H1 (cell line): ENCODE results near the gene BARX2. TPM values are rescaled to one million over a fixed set of nuclear protein-coding genes. Genes with fewer than 3 reads are reported as not detected.

Source experiments
- CTCF ChIA-PET: fragments of 300-600 bp; sonication (Branson Sonifier 250); formaldehyde crosslinking; loops from one replicate; lab custom pipeline; 2021; ENCODE audit not compliant: partially characterized antibody; lab: Charles Lee
- POLR2A ChIA-PET: fragments of 300-600 bp; sonication (Branson Sonifier 250); formaldehyde crosslinking; loops from one replicate; lab custom pipeline; 2021; ENCODE audit warnings: inconsistent platforms; ENCODE audit not compliant: partially characterized antibody; lab: Charles Lee
- DNase-seq, 2 experiments: peaks; one replicate each; pipeline versions ENCODE4 v3.0.0 to v3.0.0-alpha.2; 2010 to 2022; ENCODE audit warnings: low spot score in 2 of 2, low read depth in 1 of 2, mixed read lengths in 1 of 2
- FAIRE-seq: peaks from 2 replicates; lab custom pipeline; 2011; peaks lifted over from hg19 to GRCh38; lab: Jason Lieb, UNC
- H2AFZ ChIP-seq: 2 replicates; pipeline ENCODE4 v1.8.1; 2012; ENCODE audit warnings: low read length, inconsistent platforms
- H2AK5ac ChIP-seq: 2 replicates; pipeline ENCODE4 v1.6.1; 2013; ENCODE audit warnings: low read depth, low read length
- H2BK120ac ChIP-seq: replicated peaks from 2 replicates; pipeline ENCODE3; 2013; ENCODE audit warnings: low read depth, low read length, inconsistent platforms
- H2BK12ac ChIP-seq: 2 replicates; pipeline ENCODE4 v1.6.1; 2013; ENCODE audit warnings: low read depth, low read length
- H2BK15ac ChIP-seq: 2 replicates; pipeline ENCODE4 v1.6.1; 2013; ENCODE audit warnings: low read length
- H2BK20ac ChIP-seq: 2 replicates; pipeline ENCODE4 v1.6.1; 2013; ENCODE audit warnings: low read length
- H2BK5ac ChIP-seq: 2 replicates; pipeline ENCODE4 v1.6.1; 2013; ENCODE audit warnings: low read depth, low read length
- H3K14ac ChIP-seq: 2 replicates; pipeline ENCODE4 v1.6.1; 2013; ENCODE audit warnings: inconsistent platforms; ENCODE audit not compliant: insufficient read length
- H3K18ac ChIP-seq: 2 replicates; pipeline ENCODE4 v1.6.1; 2013; ENCODE audit warnings: low read length; ENCODE audit errors: extremely low read depth
- H3K23ac ChIP-seq: 2 replicates; pipeline ENCODE4 v1.6.1; 2013; ENCODE audit warnings: inconsistent platforms; ENCODE audit not compliant: insufficient read length
- H3K23me2 ChIP-seq: 2 replicates; pipeline ENCODE4 v1.6.1; 2013; ENCODE audit warnings: low read depth, low read length
- H3K27ac ChIP-seq: 2 replicates; pipeline ENCODE4 v1.6.1; 2011; ENCODE audit warnings: low read depth, low read length, inconsistent platforms
- H3K27me3 ChIP-seq, 4 experiments: replicated peaks in 1 of 4; 1 replicate in 1 of 4; 2 replicates in 3 of 4; pipeline versions ENCODE4 v1.6.1 to v1.8.1; 2011 to 2013; ENCODE audit warnings: low read length in 3 of 4, mild to moderate bottlenecking in 3 of 4, inconsistent platforms in 2 of 4, mixed read lengths in 2 of 4, moderate library complexity in 1 of 4; ENCODE audit not compliant: control insufficient read depth in 3 of 4, insufficient read depth in 3 of 4; ENCODE audit errors: extremely low read depth in 1 of 4
- H3K36me3 ChIP-seq, 4 experiments: 2 replicates each; pipeline versions ENCODE4 v1.6.1 to v1.8.1; 2011 to 2013; ENCODE audit warnings: mild to moderate bottlenecking in 4 of 4, low read length in 3 of 4, moderate library complexity in 2 of 4, control low read depth in 1 of 4, inconsistent platforms in 1 of 4; ENCODE audit not compliant: insufficient read depth in 4 of 4, control insufficient read depth in 2 of 4
- H3K4ac ChIP-seq: replicated peaks from 2 replicates; pipeline ENCODE3; 2013; ENCODE audit warnings: low read length, low read depth, mixed read lengths, inconsistent platforms; ENCODE audit not compliant: insufficient read length
- H3K4me1 ChIP-seq, 4 experiments: replicated peaks in 1 of 4; 1 replicate in 1 of 4; 2 replicates in 3 of 4; pipeline versions ENCODE4 v1.6.1 to v1.8.1; 2011 to 2013; ENCODE audit warnings: low read length in 3 of 4, inconsistent platforms in 2 of 4, mixed read lengths in 1 of 4; ENCODE audit not compliant: insufficient read depth in 4 of 4, control insufficient read depth in 3 of 4
- H3K4me2 ChIP-seq, 2 experiments: 2 replicates each; pipeline versions ENCODE4 v1.6.1 to v1.8.1; 2011 to 2013; ENCODE audit warnings: low read depth in 2 of 2, low read length in 2 of 2, control low read depth in 1 of 2, inconsistent platforms in 1 of 2, mild to moderate bottlenecking in 1 of 2; ENCODE audit not compliant: insufficient read depth in 1 of 2
- H3K4me3 ChIP-seq, 4 experiments: fragments of 200-600, 300-600 bp in 1 of 4; sonication (generic), shearing (Covaris generic), sonication (Bioruptor Twin) in 1 of 4; 2 replicates each; pipeline versions ENCODE4 v1.5.1 to v1.8.1; 2011 to 2016; ENCODE audit warnings: low read length in 4 of 4, low read depth in 3 of 4, control low read depth in 2 of 4, inconsistent platforms in 2 of 4, mild to moderate bottlenecking in 2 of 4, mixed read lengths in 1 of 4, moderate library complexity in 1 of 4; ENCODE audit not compliant: insufficient read depth in 2 of 4; ENCODE audit errors: extremely low read depth in 1 of 4
- H3K56ac ChIP-seq: replicated peaks from 2 replicates; pipeline ENCODE3; 2013; ENCODE audit warnings: low read depth, mild to moderate bottlenecking, mixed read lengths, low read length, inconsistent platforms; ENCODE audit not compliant: insufficient read length
- H3K79me1 ChIP-seq: 2 replicates; pipeline ENCODE4 v1.6.1; 2013; ENCODE audit warnings: low read depth, low read length, control low read depth
- H3K79me2 ChIP-seq, 2 experiments: 2 replicates each; pipeline versions ENCODE4 v1.6.1 to v1.8.1; 2012 to 2013; ENCODE audit warnings: low read length in 2 of 2, mild to moderate bottlenecking in 2 of 2, inconsistent platforms in 1 of 2; ENCODE audit not compliant: insufficient read depth in 2 of 2, control insufficient read depth in 1 of 2
- H3K9ac ChIP-seq, 4 experiments: replicated peaks in 1 of 4; 1 replicate in 1 of 4; 2 replicates in 3 of 4; pipeline versions ENCODE4 v1.6.1 to v1.8.1; 2011 to 2013; ENCODE audit warnings: low read depth in 3 of 4, low read length in 3 of 4, control low read depth in 2 of 4, mild to moderate bottlenecking in 2 of 4, moderate library complexity in 2 of 4, inconsistent platforms in 1 of 4; ENCODE audit errors: extremely low read depth in 1 of 4
- H3K9me3 ChIP-seq, 2 experiments: 2 replicates each; pipeline versions ENCODE4 v1.6.1 to v1.8.1; 2012 to 2013; ENCODE audit warnings: mild to moderate bottlenecking in 2 of 2, moderate library complexity in 2 of 2, control low read depth in 1 of 2, inconsistent platforms in 1 of 2, low read depth in 1 of 2, low read length in 1 of 2, mixed read lengths in 1 of 2; ENCODE audit not compliant: insufficient read depth in 2 of 2
- H4K20me1 ChIP-seq, 2 experiments: replicated peaks in 1 of 2; 2 replicates each; pipeline versions ENCODE3 to v1.8.1; 2011 to 2013; ENCODE audit warnings: inconsistent platforms in 2 of 2, low read length in 2 of 2, mild to moderate bottlenecking in 1 of 2; ENCODE audit not compliant: insufficient read depth in 2 of 2, control insufficient read depth in 1 of 2
- H4K5ac ChIP-seq: 2 replicates; pipeline ENCODE4 v1.6.1; 2013; ENCODE audit warnings: low read length, low read depth, mixed read lengths, inconsistent platforms; ENCODE audit not compliant: insufficient read length
- H4K8ac ChIP-seq: 2 replicates; pipeline ENCODE4 v1.8.0; 2013; ENCODE audit warnings: mild to moderate bottlenecking, moderate library complexity, low read length, inconsistent platforms; ENCODE audit not compliant: insufficient read depth; ENCODE audit errors: extremely low read depth
- H4K91ac ChIP-seq: replicated peaks from 2 replicates; pipeline ENCODE3; 2013; ENCODE audit warnings: low read length, mixed read lengths, inconsistent platforms; ENCODE audit not compliant: insufficient read length
- BACH1 ChIP-seq: IDR thresholded peaks from 2 replicates; pipeline ENCODE4 v1.6.1; 2012; ENCODE audit warnings: low read length, improper control_type of control experiment
- CHD1 ChIP-seq: IDR thresholded peaks from 2 replicates; pipeline ENCODE4 v1.6.1; 2012; ENCODE audit warnings: low read depth, low read length, improper control_type of control experiment
- GABPA ChIP-seq: IDR thresholded peaks from 2 replicates; pipeline ENCODE4 v1.6.1; 2011; ENCODE audit warnings: mild to moderate bottlenecking, low read length, moderate library complexity, borderline replicate concordance; ENCODE audit not compliant: insufficient read depth
- KDM1A ChIP-seq: fragments of 200-600, 300-600 bp; sonication (generic); IDR thresholded peaks from 2 replicates; pipeline ENCODE4 v1.7.1; 2016; ENCODE audit warnings: mild to moderate bottlenecking, low read length, borderline replicate concordance
- PHF8 ChIP-seq: fragments of 200-600 bp; sonication (generic); conservative IDR thresholded peaks from 2 replicates; pipeline ENCODE4 v1.7.1; 2012; ENCODE audit warnings: low read depth, mild to moderate bottlenecking, inconsistent platforms, low read length, moderate library complexity
- POLR2AphosphoS5 ChIP-seq: IDR thresholded peaks from 2 replicates; pipeline ENCODE4 v1.6.1; 2011; ENCODE audit warnings: low read depth, low read length
- RFX5 ChIP-seq: IDR thresholded peaks from 2 replicates; pipeline ENCODE4 v1.6.1; 2011; ENCODE audit warnings: low read depth, low read length, improper control_type of control experiment, borderline replicate concordance
- SP4 ChIP-seq: IDR thresholded peaks from 2 replicates; pipeline ENCODE4 v1.6.1; 2012; ENCODE audit warnings: low read length, inconsistent platforms
- TAF7 ChIP-seq: optimal IDR thresholded peaks from 2 replicates; pipeline ENCODE3; 2011; ENCODE audit warnings: low read depth, mild to moderate bottlenecking, inconsistent platforms, low read length, moderate library complexity, borderline replicate concordance
- WGBS, 2 experiments: shearing (Covaris generic) in 1 of 2; methylation state at CpG; one replicate each; pipeline versions ENCODE4 v1.1.6 to v1.1.7; 2013 to 2015; ENCODE audit warnings: low lambda C conversion rate in 2 of 2, mixed read lengths in 2 of 2, inconsistent platforms in 1 of 2, low coverage in 1 of 2, missing lambda C conversion rate in 1 of 2; ENCODE audit not compliant: insufficient replicate concordance in 2 of 2, insufficient coverage in 1 of 2, insufficient read length in 1 of 2; ENCODE audit errors: extremely low coverage in 1 of 2, missing lambda C conversion rate in 1 of 2; 5-methylcytosine and 5-hydroxymethylcytosine counted together
- polyA plus RNA-seq, 7 experiments: library from polyadenylated mRNA; depleted of rRNA in 3 of 7; stranded (reverse) in 5 of 7; unstranded in 2 of 7; fragments of >200 nt in 5 of 7; fragments of 200-250 nt in 2 of 7; gene quantifications; 1 replicate in 5 of 7; 2 replicates in 1 of 7; 4 replicates in 1 of 7; pipeline versions ENCODE4 v1.2.1 to v1.2.3, GENCODE V29; 2011 to 2013; ENCODE audit warnings: missing spikeins in 2 of 7, mixed read lengths in 2 of 7
- total RNA-seq: library from RNA; stranded (reverse); fragmentation: NEBNext Ultra II Directional; extraction: Animal tissue kit (Norgen Biotek cat#: 25700); gene quantifications from 2 replicates; pipeline ENCODE4 v1.2.1, GENCODE V29; 2021
- TF ChIP-seq, protein P1 (sequence below): IDR thresholded peaks from 2 replicates; pipeline ENCODE4 v1.6.1; 2011; ENCODE audit warnings: low read length, improper control_type of control experiment
- TF ChIP-seq, protein P2 (sequence below), 3 experiments: IDR thresholded peaks; 1 replicate in 2 of 3; 2 replicates in 1 of 3; pipeline versions ENCODE4 v1.5.1 to v1.6.1; 2011; ENCODE audit warnings: low read length in 3 of 3, mild to moderate bottlenecking in 3 of 3, inconsistent platforms in 2 of 3, low read depth in 1 of 3, moderate library complexity in 1 of 3; ENCODE audit not compliant: insufficient read depth in 1 of 3; ENCODE audit errors: control extremely low read depth in 1 of 3

BARX2 gene
- total and polyA plus RNA-seq, 2 of the 8 experiments (the other 6 are each of a cell fraction or from before 2014, with no cell fraction given): not detected

DNA sequence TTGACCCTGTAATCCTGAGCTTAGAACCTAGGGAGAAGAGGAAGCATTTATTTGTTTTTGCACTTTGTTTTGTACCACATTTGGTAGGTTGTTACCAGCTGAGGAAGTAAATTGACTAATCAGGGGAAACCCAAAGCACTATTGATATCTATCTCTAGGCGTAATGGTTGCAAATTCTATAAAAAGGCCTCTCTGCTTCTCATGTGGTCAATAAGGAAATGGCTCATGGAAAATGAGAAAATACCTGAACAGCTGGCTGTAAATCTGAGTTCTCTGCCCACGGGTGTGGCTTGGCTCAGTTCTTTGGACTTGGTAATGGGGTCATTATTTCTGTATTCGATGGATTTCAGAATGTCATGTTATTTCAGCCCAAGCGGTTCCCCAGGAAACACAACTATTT is 42.4 kb downstream of the BARX2 start:
- H2BK5ac ChIP-seq: no peak overlapping the region
- H3K9me3 ChIP-seq: no peaks in the 10 kb centered on the region
- H3K18ac ChIP-seq: no peak overlapping the region
- FAIRE-seq (no peak), DNase-seq (no peak)
- H3K4me1 ChIP-seq: no peaks in the 10 kb centered on the region
- H4K8ac ChIP-seq: no peak overlapping the region
- no peak overlapping the region for H4K5ac ChIP-seq
- no peak overlapping the region for H4K91ac ChIP-seq
- H3K23me2 ChIP-seq: no peaks in the 10 kb centered on the region
- H3K4ac ChIP-seq: no peak overlapping the region
- H3K27ac ChIP-seq: no peak overlapping the region
- no peaks in the 10 kb centered on the region for H3K79me2 ChIP-seq
- CTCF ChIA-PET: interaction anchor here (0.7 to 1.7 kb wide), 5 partner anchors 9 to 346 kb away, joined by 3 to 8 read pairs (median 3); no protein-coding TSS in a partner anchor
- no peak overlapping the region for H3K23ac ChIP-seq
- no peak overlapping the region for H2BK20ac ChIP-seq
- H3K56ac ChIP-seq: no peak overlapping the region
- no peaks in the 10 kb centered on the region for H3K36me3 ChIP-seq
- H2BK15ac ChIP-seq: no peak overlapping the region
- H3K4me2 ChIP-seq: no peak overlapping the region
- POLR2A ChIA-PET: no interaction called here
- WGBS, 2 experiments: 89% methylated on average over 4 of the region's 4 CpGs; no CpG with 5 or more reads in 1 of the 2 experiments
- H3K27me3 ChIP-seq: no peaks in the 10 kb centered on the region; a peak in 1 of 7 replicates
- H4K20me1 ChIP-seq: no peaks in the 10 kb centered on the region
- no peak overlapping the region for H2AFZ ChIP-seq
- H2AK5ac ChIP-seq: no peak overlapping the region
- H2BK12ac ChIP-seq: no peak overlapping the region
- no peak overlapping the region for H3K9ac ChIP-seq
- H3K79me1 ChIP-seq: no peaks in the 10 kb centered on the region
- H2BK120ac ChIP-seq: no peak overlapping the region
- no peak overlapping the region for H3K4me3 ChIP-seq
- H3K14ac ChIP-seq: no peak overlapping the region
- TF ChIP-seq SP4: no peak
- TF ChIP-seq, protein P1, sequence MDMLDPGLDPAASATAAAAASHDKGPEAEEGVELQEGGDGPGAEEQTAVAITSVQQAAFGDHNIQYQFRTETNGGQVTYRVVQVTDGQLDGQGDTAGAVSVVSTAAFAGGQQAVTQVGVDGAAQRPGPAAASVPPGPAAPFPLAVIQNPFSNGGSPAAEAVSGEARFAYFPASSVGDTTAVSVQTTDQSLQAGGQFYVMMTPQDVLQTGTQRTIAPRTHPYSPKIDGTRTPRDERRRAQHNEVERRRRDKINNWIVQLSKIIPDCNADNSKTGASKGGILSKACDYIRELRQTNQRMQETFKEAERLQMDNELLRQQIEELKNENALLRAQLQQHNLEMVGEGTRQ: no peak
- no peak for TF ChIP-seq BACH1
- TF ChIP-seq KDM1A: no peak
- no peak for TF ChIP-seq PHF8
- no peak for TF ChIP-seq TAF7
- TF ChIP-seq GABPA: no peak
- no peak for TF ChIP-seq POLR2AphosphoS5
- TF ChIP-seq, protein P2, sequence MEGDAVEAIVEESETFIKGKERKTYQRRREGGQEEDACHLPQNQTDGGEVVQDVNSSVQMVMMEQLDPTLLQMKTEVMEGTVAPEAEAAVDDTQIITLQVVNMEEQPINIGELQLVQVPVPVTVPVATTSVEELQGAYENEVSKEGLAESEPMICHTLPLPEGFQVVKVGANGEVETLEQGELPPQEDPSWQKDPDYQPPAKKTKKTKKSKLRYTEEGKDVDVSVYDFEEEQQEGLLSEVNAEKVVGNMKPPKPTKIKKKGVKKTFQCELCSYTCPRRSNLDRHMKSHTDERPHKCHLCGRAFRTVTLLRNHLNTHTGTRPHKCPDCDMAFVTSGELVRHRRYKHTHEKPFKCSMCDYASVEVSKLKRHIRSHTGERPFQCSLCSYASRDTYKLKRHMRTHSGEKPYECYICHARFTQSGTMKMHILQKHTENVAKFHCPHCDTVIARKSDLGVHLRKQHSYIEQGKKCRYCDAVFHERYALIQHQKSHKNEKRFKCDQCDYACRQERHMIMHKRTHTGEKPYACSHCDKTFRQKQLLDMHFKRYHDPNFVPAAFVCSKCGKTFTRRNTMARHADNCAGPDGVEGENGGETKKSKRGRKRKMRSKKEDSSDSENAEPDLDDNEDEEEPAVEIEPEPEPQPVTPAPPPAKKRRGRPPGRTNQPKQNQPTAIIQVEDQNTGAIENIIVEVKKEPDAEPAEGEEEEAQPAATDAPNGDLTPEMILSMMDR (IDR thresholded peaks at IDR 0.05; ENCODE audit: control extremely low read depth in 1 of 3, insufficient read depth in 1 of 3, low read depth in 1 of 3, low read length in 3 of 3): no peak
- TF ChIP-seq CHD1: no peak
- TF ChIP-seq RFX5: no peak
